Naive B cell (primary cell): ENCODE results near the gene MGAT4A. TPM values are rescaled to one million over a fixed set of nuclear protein-coding genes. Genes with fewer than 3 reads are reported as not detected.

Experiments
- ATAC-seq, 2 donors: fragments of 150-1000 bp; cut with Tn5 transposase; 2 replicates each; pipeline ENCODE4 v1.10.0; 2021; ENCODE audit warnings: low read depth in 2 of 2, mild to moderate bottlenecking in 2 of 2, moderate library complexity in 2 of 2
- DNase-seq: peaks from one replicate; pipeline ENCODE4 v3.0.0; 2022
- H3K27ac Mint-ChIP-seq, 6 donors: one replicate each; pipeline ENCODE4 v1.8.0; 2020 to 2022; ENCODE audit warnings: mild to moderate bottlenecking in 6 of 6, mixed read lengths in 6 of 6, moderate library complexity in 5 of 6, inconsistent platforms in 2 of 6
- H3K27me3 Mint-ChIP-seq, 3 donors: one replicate each; pipeline ENCODE4 v1.8.0; 2021 to 2022; ENCODE audit warnings: mixed read lengths in 3 of 3, mild to moderate bottlenecking in 1 of 3
- H3K36me3 Mint-ChIP-seq, 2 donors: one replicate each; pipeline ENCODE4 v1.8.0; 2020 to 2022; ENCODE audit warnings: mixed read lengths in 2 of 2, inconsistent platforms in 1 of 2, mild to moderate bottlenecking in 1 of 2
- H3K4me1 Mint-ChIP-seq, 3 donors: one replicate each; pipeline ENCODE4 v1.8.0; 2020 to 2022; ENCODE audit warnings: mixed read lengths in 3 of 3, inconsistent platforms in 1 of 3, mild to moderate bottlenecking in 1 of 3, moderate library complexity in 1 of 3
- H3K4me3 Mint-ChIP-seq, 8 donors: one replicate each; pipeline ENCODE4 v1.8.0; 2020 to 2022; ENCODE audit warnings: mild to moderate bottlenecking in 8 of 8, mixed read lengths in 8 of 8, moderate library complexity in 8 of 8, inconsistent platforms in 2 of 8
- H3K9me3 Mint-ChIP-seq, 7 donors: one replicate each; pipeline ENCODE4 v1.8.0; 2020 to 2022; ENCODE audit warnings: mixed read lengths in 7 of 7, mild to moderate bottlenecking in 5 of 7, inconsistent platforms in 2 of 7, moderate library complexity in 1 of 7
- polyA plus RNA-seq, 6 donors: library from polyadenylated mRNA; unstranded; fragments of 300-500 nt; fragmentation: Illumina TruSeq; gene quantifications; one replicate each; pipeline ENCODE4 v1.2.3, GENCODE V29; 2021; ENCODE audit warnings: low read depth in 6 of 6

MGAT4A gene
- polyA plus RNA-seq, 6 donors from 2014 or later = 13.7 to 47.2 (median 21.6) TPM

- no peak overlapping the region for H3K27ac Mint-ChIP-seq
- no peaks in the 10 kb centered on the region for H3K27me3 Mint-ChIP-seq
- H3K9me3 Mint-ChIP-seq = no peaks in the 10 kb centered on the region
- DNase-seq (no peak), ATAC-seq (no peak)
- H3K4me3 Mint-ChIP-seq = no peak overlapping the region
- H3K4me1 Mint-ChIP-seq = peaks cover 5 to 16% (median 13%) of the 10 kb centered on the region in 3 donors
- H3K36me3 Mint-ChIP-seq = no peaks in the 10 kb centered on the region
These were observed 27.9 kb downstream of the MGAT4A start for GRCh38 chr2:98702858-98703620.

GRCh38 chr2:98702127-98702802 lies 28.7 kb downstream of the MGAT4A start:
- peaks cover 6 to 13% (median 10%) of the 10 kb centered on the region in 3 donors for H3K4me1 Mint-ChIP-seq
- DNase-seq (no peak), ATAC-seq (no peak)
- no peaks in the 10 kb centered on the region for H3K36me3 Mint-ChIP-seq
- peak overlapping the region in 2 of 6 donors; percentile 30 to 41 for H3K27ac Mint-ChIP-seq
- H3K9me3 Mint-ChIP-seq = no peaks in the 10 kb centered on the region
- H3K4me3 Mint-ChIP-seq = peak overlapping the region in 1 of 8 donors; percentile 47
- no peaks in the 10 kb centered on the region for H3K27me3 Mint-ChIP-seq

GRCh38 chr2:98701230-98701629 lies 29.7 kb downstream of the MGAT4A start:
- H3K27me3 Mint-ChIP-seq = no peaks in the 10 kb centered on the region
- no peaks in the 10 kb centered on the region for H3K9me3 Mint-ChIP-seq
- no peak overlapping the region for H3K4me3 Mint-ChIP-seq
- DNase-seq (no peak), ATAC-seq (no peak)
- no peak overlapping the region for H3K27ac Mint-ChIP-seq
- peaks cover 0 to 3% of the 10 kb centered on the region in 2 donors for H3K36me3 Mint-ChIP-seq
- peaks cover 9 to 15% (median 13%) of the 10 kb centered on the region in 3 donors for H3K4me1 Mint-ChIP-seq

GRCh38 chr2:98698896-98699295 lies 32.0 kb downstream of the MGAT4A start:
- Mint-ChIP-seq H3K36me3 (peaks cover 0 to 5% of the 10 kb centered on the region in 2 donors), H3K9me3 (no peaks in the 10 kb centered on the region), H3K4me1 (peaks cover 12 to 18% (median 17%) of the 10 kb centered on the region in 3 donors), H3K27ac (peak overlapping the region in 1 of 6 donors; percentile 36), H3K4me3 (no peak overlapping the region), H3K27me3 (no peaks in the 10 kb centered on the region)
- DNase-seq (no peak), ATAC-seq (no peak)

- Mint-ChIP-seq H3K4me3 (no peak overlapping the region), H3K4me1 (peaks cover 17 to 29% (median 28%) of the 10 kb centered on the region in 3 donors), H3K27ac (no peak overlapping the region), H3K27me3 (no peaks in the 10 kb centered on the region), H3K9me3 (no peaks in the 10 kb centered on the region), H3K36me3 (peaks cover 0 to 5% of the 10 kb centered on the region in 2 donors)
- DNase-seq (no peak), ATAC-seq (no peak)
These were observed 33.1 kb downstream of the MGAT4A start for GRCh38 chr2:98697651-98698337.

GRCh38 chr2:98696200-98696599 lies 34.7 kb downstream of the MGAT4A start:
- no peak overlapping the region for H3K27ac Mint-ChIP-seq
- H3K4me1 Mint-ChIP-seq = peaks cover 19 to 26% (median 21%) of the 10 kb centered on the region in 3 donors
- H3K9me3 Mint-ChIP-seq = no peaks in the 10 kb centered on the region
- H3K4me3 Mint-ChIP-seq = no peak overlapping the region
- ATAC-seq = no peak
- peaks cover 0 to 5% of the 10 kb centered on the region in 2 donors for H3K36me3 Mint-ChIP-seq
- H3K27me3 Mint-ChIP-seq = no peaks in the 10 kb centered on the region
- DNase-seq = no peak

- Mint-ChIP-seq H3K9me3 (no peaks in the 10 kb centered on the region), H3K4me3 (peak overlapping the region in 1 of 8 donors; percentile 22)
These were observed 35.7 kb downstream of the MGAT4A start for GRCh38 chr2:98695255-98695654.

GRCh38 chr2:98693477-98693876 lies 37.5 kb downstream of the MGAT4A start:
- peak overlapping the region in 2 of 6 donors; percentile 22 to 28 for H3K27ac Mint-ChIP-seq
- H3K27me3 Mint-ChIP-seq = no peaks in the 10 kb centered on the region
- H3K36me3 Mint-ChIP-seq = peaks cover 0 to 5% of the 10 kb centered on the region in 2 donors
- DNase-seq (no peak), ATAC-seq (no peak)
- peaks cover 16 to 26% (median 21%) of the 10 kb centered on the region in 3 donors for H3K4me1 Mint-ChIP-seq
- H3K9me3 Mint-ChIP-seq = no peaks in the 10 kb centered on the region
- H3K4me3 Mint-ChIP-seq = no peak overlapping the region

More at GRCh38 chr2:98695255-98695654, 35.7 kb downstream of the MGAT4A start:
- Mint-ChIP-seq H3K27ac (no peak overlapping the region), H3K4me1 (peaks cover 19 to 26% (median 21%) of the 10 kb centered on the region in 3 donors), H3K27me3 (no peaks in the 10 kb centered on the region), H3K36me3 (peaks cover 0 to 5% of the 10 kb centered on the region in 2 donors)
- ATAC-seq (no peak), DNase-seq (no peak)

GRCh38 chr2:98692090-98693054 lies 38.6 kb downstream of the MGAT4A start:
- Mint-ChIP-seq H3K9me3 (no peaks in the 10 kb centered on the region), H3K27me3 (no peaks in the 10 kb centered on the region), H3K4me1 (peaks cover 14 to 26% (median 21%) of the 10 kb centered on the region in 3 donors), H3K4me3 (no peak overlapping the region), H3K36me3 (peaks cover 0 to 5% of the 10 kb centered on the region in 2 donors), H3K27ac (peak overlapping the region in 1 of 6 donors; percentile 28)
- no peak for ATAC-seq
- no peak for DNase-seq

- peaks cover 12 to 22% (median 18%) of the 10 kb centered on the region in 3 donors for H3K4me1 Mint-ChIP-seq
- ATAC-seq (no peak), DNase-seq (no peak)
- peaks cover 0 to 3% of the 10 kb centered on the region in 2 donors for H3K36me3 Mint-ChIP-seq
- H3K27ac Mint-ChIP-seq = no peak overlapping the region
- H3K9me3 Mint-ChIP-seq = no peaks in the 10 kb centered on the region
- H3K27me3 Mint-ChIP-seq = no peaks in the 10 kb centered on the region
- H3K4me3 Mint-ChIP-seq = no peak overlapping the region
These were observed 39.6 kb downstream of the MGAT4A start for GRCh38 chr2:98691303-98691702.

- H3K36me3 Mint-ChIP-seq = no peaks in the 10 kb centered on the region
These were observed 44.7 kb downstream of the MGAT4A start for GRCh38 chr2:98685930-98686887.

GRCh38 chr2:98683728-98684127 lies 47.2 kb downstream of the MGAT4A start:
- no peaks in the 10 kb centered on the region for H3K27me3 Mint-ChIP-seq
- ATAC-seq = no peak
- DNase-seq = no peak
- H3K4me1 Mint-ChIP-seq = no peaks in the 10 kb centered on the region
- peaks cover 0 to 7% of the 10 kb centered on the region in 2 donors for H3K36me3 Mint-ChIP-seq
- no peaks in the 10 kb centered on the region for H3K9me3 Mint-ChIP-seq
- H3K4me3 Mint-ChIP-seq = no peak overlapping the region
- H3K27ac Mint-ChIP-seq = no peak overlapping the region

More at GRCh38 chr2:98685930-98686887, 44.7 kb downstream of the MGAT4A start:
- Mint-ChIP-seq H3K4me1 (no peaks in the 10 kb centered on the region), H3K27ac (no peak overlapping the region), H3K9me3 (no peaks in the 10 kb centered on the region), H3K4me3 (no peak overlapping the region), H3K27me3 (no peaks in the 10 kb centered on the region)
- DNase-seq = no peak
- ATAC-seq = no peak
